Nephron (organoid): ENCODE data around the gene MFSD6L.

Experiments used
- H3K27ac Mint-ChIP-seq, 3 experiments: 2 replicates each; pipeline ENCODE4 v1.8.0; 2020; ENCODE audit warnings: mixed read lengths in 3 of 3, mild to moderate bottlenecking in 2 of 3, moderate library complexity in 1 of 3
- H3K27me3 Mint-ChIP-seq: 2 replicates; pipeline ENCODE4 v1.8.0; 2021; ENCODE audit warnings: low read depth, mild to moderate bottlenecking, moderate library complexity, mixed read lengths
- H3K36me3 Mint-ChIP-seq: 2 replicates; pipeline ENCODE4 v1.8.0; 2020; ENCODE audit warnings: low read depth, mixed read lengths
- H3K4me1 Mint-ChIP-seq: 2 replicates; pipeline ENCODE4 v1.8.0; 2020; ENCODE audit warnings: mixed read lengths
- H3K4me3 Mint-ChIP-seq, 3 experiments: 2 replicates each; pipeline ENCODE4 v1.8.0; 2020; ENCODE audit warnings: mild to moderate bottlenecking in 3 of 3, mixed read lengths in 3 of 3, moderate library complexity in 2 of 3
- H3K9me3 Mint-ChIP-seq: 2 replicates; pipeline ENCODE4 v1.8.0; 2020; ENCODE audit warnings: mixed read lengths
- CTCF ChIP-seq, 3 experiments: fragments of 200-600 bp; sonication (generic); IDR thresholded peaks; one replicate each; pipeline ENCODE4 v1.5.0; 2021; ENCODE audit warnings: antibody characterized with exemption in 3 of 3; ENCODE audit not compliant: unreplicated experiment in 3 of 3

MFSD6L gene

DNA sequence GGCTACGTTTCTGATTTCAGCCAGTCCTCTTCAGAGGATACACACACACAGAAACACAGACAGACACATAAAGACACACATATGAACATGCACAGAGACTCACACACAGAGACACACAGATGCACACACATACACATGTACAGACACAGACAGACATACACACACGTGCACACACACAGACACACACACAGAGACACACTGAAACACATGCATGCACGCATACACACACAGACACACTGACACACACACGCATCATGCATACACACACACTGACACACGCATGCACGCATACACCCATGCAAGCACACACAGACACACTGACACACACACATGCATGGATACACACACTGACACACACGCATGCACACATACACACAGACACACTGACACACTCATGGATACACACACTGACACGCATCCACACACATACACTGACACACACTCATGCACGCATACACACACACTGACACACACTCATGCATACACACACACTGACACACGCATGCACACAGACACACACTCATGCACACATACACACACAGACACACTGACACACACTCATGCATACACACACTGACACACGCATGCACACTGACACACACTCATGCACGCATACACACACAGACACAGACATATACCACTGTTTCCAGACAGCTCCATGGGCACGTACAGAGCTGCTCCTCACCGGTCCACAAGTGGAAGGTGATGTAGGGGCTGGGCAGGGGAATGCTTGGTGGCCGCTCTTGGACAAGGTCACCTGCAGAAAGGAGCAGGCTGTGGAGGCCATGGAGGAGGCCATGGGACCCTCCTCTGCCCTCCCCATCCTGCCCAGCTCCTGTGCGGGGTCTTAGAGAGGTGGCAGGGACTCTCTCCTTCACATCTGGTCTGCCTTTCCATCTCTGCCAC is 30.1 kb upstream of the MFSD6L start:
- Mint-ChIP-seq H3K36me3 (no peaks in the 10 kb centered on the region), H3K9me3 (peaks cover 8% of the 10 kb centered on the region), H3K27ac (no peak overlapping the region), H3K27me3 (peaks cover 3% of the 10 kb centered on the region), H3K4me1 (no peaks in the 10 kb centered on the region), H3K4me3 (no peak overlapping the region)
- TF ChIP-seq CTCF (IDR thresholded peaks at IDR 0.05; ENCODE audit: unreplicated experiment in 3 of 3) = no peak

DNA sequence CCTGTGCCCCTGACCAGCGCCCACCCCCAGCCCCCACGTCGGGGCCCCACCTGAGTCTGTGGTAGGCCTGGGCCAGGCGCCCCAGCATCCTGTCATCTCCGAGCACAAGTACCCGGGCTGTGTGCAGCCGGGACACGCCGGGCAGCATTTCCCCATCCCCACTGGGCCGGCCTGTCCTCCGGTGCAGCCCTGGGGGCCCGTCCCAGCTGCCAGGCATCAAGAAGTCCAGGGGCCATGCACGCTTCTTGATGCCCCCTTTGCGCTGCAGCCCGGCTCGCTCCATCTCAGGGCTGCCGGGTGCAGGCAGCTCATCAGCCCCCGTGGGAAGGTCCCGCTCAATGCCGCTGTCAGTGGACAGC is 29.3 kb upstream of the MFSD6L start:
- Mint-ChIP-seq H3K4me1 (no peaks in the 10 kb centered on the region), H3K27ac (no peak overlapping the region), H3K27me3 (peaks cover under 1% of the 10 kb centered on the region), H3K9me3 (peaks cover 13% of the 10 kb centered on the region), H3K36me3 (no peaks in the 10 kb centered on the region), H3K4me3 (no peak overlapping the region)
- TF ChIP-seq CTCF (IDR thresholded peaks at IDR 0.05; ENCODE audit: unreplicated experiment in 3 of 3) = no peak

- Mint-ChIP-seq H3K36me3 (no peaks in the 10 kb centered on the region), H3K9me3 (peaks cover 18% of the 10 kb centered on the region), H3K4me1 (no peaks in the 10 kb centered on the region), H3K4me3 (no peak overlapping the region), H3K27ac (no peak overlapping the region), H3K27me3 (peaks cover 8% of the 10 kb centered on the region)
- no peak for TF ChIP-seq CTCF (IDR thresholded peaks at IDR 0.05; ENCODE audit: unreplicated experiment in 3 of 3)
Measured at GRCh38 chr17:8826808-8827435, 27.8 kb upstream of the MFSD6L start.

DNA sequence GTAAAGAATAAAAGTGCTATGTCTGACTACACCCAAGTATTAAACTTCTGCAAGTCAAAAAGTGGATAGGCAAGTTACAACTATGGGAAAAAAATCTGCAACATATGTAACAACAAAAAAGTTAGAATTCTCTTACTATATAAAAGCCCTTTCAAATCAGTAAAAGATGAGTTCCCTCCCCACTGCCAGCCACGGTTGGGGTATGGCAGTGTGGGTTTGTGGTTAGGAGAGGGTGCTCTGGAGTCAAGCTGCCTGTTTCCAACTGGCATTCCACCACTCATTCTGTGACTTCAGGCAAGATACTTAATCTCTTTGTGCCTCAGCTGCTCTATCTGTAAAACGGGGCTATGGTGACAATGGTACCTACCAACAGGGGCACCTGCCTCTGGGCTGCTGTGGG is 26.6 kb upstream of the MFSD6L start:
- H3K27me3 Mint-ChIP-seq = peaks cover 14% of the 10 kb centered on the region
- TF ChIP-seq CTCF (IDR thresholded peaks at IDR 0.05; ENCODE audit: unreplicated experiment in 3 of 3) = no peak
- H3K4me1 Mint-ChIP-seq = no peaks in the 10 kb centered on the region
- H3K9me3 Mint-ChIP-seq = peaks cover 18% of the 10 kb centered on the region
- no peak overlapping the region for H3K4me3 Mint-ChIP-seq
- no peaks in the 10 kb centered on the region for H3K36me3 Mint-ChIP-seq
- no peak overlapping the region for H3K27ac Mint-ChIP-seq

DNA sequence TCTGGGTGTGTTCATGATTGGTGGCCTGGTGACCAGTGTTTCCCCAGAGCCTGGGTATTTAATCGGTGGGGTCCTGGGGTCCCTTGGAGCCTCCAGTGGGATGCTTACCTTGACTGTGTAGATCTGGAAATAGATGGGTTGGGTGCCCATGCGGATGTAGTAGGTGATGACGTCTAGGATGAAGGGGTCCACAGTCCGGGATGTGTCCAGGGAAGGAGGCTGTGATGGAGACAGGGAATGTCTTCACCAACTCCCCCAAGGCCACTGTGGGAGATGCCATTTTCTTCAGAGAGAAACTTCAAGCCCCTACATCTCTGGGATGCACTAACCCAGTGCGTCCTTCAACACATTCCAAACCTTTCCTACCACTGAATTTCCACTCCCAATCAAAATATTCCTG is 24.1 kb upstream of the MFSD6L start:
- Mint-ChIP-seq H3K27ac (no peak overlapping the region), H3K27me3 (peaks cover 26% of the 10 kb centered on the region), H3K9me3 (peaks cover 18% of the 10 kb centered on the region), H3K36me3 (no peaks in the 10 kb centered on the region), H3K4me3 (no peak overlapping the region), H3K4me1 (no peaks in the 10 kb centered on the region)
- no peak for TF ChIP-seq CTCF (IDR thresholded peaks at IDR 0.05; ENCODE audit: unreplicated experiment in 3 of 3)
